HepG2 (cell line): ENCODE measurements around the gene FBXO48. TPM values are rescaled to one million over a fixed set of nuclear protein-coding genes. Genes with fewer than 3 reads are reported as not detected.

Experiments used
- ATAC-seq: fragments of 200-7000 bp; cut with Tn5 transposase; 3 replicates; pipeline ENCODE4 v1.9.1; 2020; ENCODE audit warnings: mild to moderate bottlenecking, moderate library complexity
- BruUV-seq: library from RNA; stranded (reverse); fragments of 400-500 nt; replicated peaks from 2 replicates; lab custom pipeline; 2021; lab: Mats Ljungman, UMichigan
- CTCF ChIA-PET: fragments of 300-600 bp; formaldehyde crosslinking; extraction: SDS; loops from one replicate; lab custom pipeline; 2021; ENCODE audit warnings: low total read pairs, inconsistent platforms, low intra/inter-chr PET ratio; lab: Yijun Ruan, JAX
- POLR2A ChIA-PET: fragments of 350-600 bp; sonication (Branson Sonifier 250); formaldehyde crosslinking; loops from one replicate; lab custom pipeline; 2020; ENCODE audit warnings: antibody characterized with exemption, inconsistent platforms; lab: Yijun Ruan, JAX
- DNase-seq: peaks from one replicate; pipeline ENCODE4 v3.0.0-alpha.2; 2015; ENCODE audit warnings: low spot score
- FAIRE-seq: peaks from 3 replicates; lab custom pipeline; 2011; peaks lifted over from hg19 to GRCh38; lab: Jason Lieb, UNC
- H2AFZ ChIP-seq: one replicate; pipeline ENCODE4 v1.6.1; 2011; ENCODE audit warnings: low read length, inconsistent platforms
- H3K27ac ChIP-seq: fragments of 300-600 bp; 3 replicates; pipeline ENCODE4 v1.8.0; 2011; ENCODE audit warnings: mixed run types, mild to moderate bottlenecking, mixed read lengths, low read length, inconsistent platforms; ENCODE audit not compliant: insufficient read depth; ENCODE audit errors: extremely low read length
- H3K27me3 ChIP-seq, 2 experiments: fragments of 200-600 bp in 1 of 2; 2 replicates in 1 of 2; 3 replicates in 1 of 2; pipeline versions ENCODE4 v1.6.0 to v1.8.0; 2011; ENCODE audit warnings: low read length in 2 of 2, mild to moderate bottlenecking in 2 of 2, moderate library complexity in 2 of 2, inconsistent platforms in 1 of 2; ENCODE audit not compliant: insufficient read depth in 2 of 2, control insufficient read depth in 1 of 2
- H3K36me3 ChIP-seq, 2 experiments: fragments of 200-600 bp in 1 of 2; replicated peaks in 1 of 2; 2 replicates in 1 of 2; 3 replicates in 1 of 2; pipeline versions ENCODE4 v1.5.1 to v1.8.0; 2011; ENCODE audit warnings: low read length in 2 of 2, inconsistent platforms in 1 of 2; ENCODE audit not compliant: insufficient read depth in 2 of 2, control insufficient read depth in 1 of 2
- H3K4me1 ChIP-seq: 2 replicates; pipeline ENCODE4 v1.5.1; 2012; ENCODE audit warnings: low read length, inconsistent platforms; ENCODE audit not compliant: insufficient read depth
- H3K4me2 ChIP-seq: 2 replicates; pipeline ENCODE4 v1.6.0; 2011; ENCODE audit warnings: low read depth, low read length, inconsistent platforms
- H3K4me3 ChIP-seq, 3 experiments: fragments of 200-600 bp in 1 of 3; sonication (generic), shearing (Covaris generic) in 1 of 3; replicated peaks in 1 of 3; 2 replicates each; pipeline ENCODE4 v1.5.1; 2011 to 2016; ENCODE audit warnings: low read length in 3 of 3, inconsistent platforms in 2 of 3, low read depth in 2 of 3, mild to moderate bottlenecking in 2 of 3, control low read depth in 1 of 3, mixed read lengths in 1 of 3; ENCODE audit not compliant: insufficient read depth in 1 of 3
- H3K79me2 ChIP-seq: one replicate; pipeline ENCODE4 v1.6.1; 2011; ENCODE audit warnings: low read length, inconsistent platforms; ENCODE audit not compliant: insufficient read depth
- H3K9ac ChIP-seq: 2 replicates; pipeline ENCODE4 v1.6.0; 2011; ENCODE audit warnings: mild to moderate bottlenecking, low read depth, low read length, inconsistent platforms; ENCODE audit not compliant: insufficient read depth
- H3K9me3 ChIP-seq: 2 replicates; pipeline ENCODE4 v1.5.1; 2012; ENCODE audit warnings: mild to moderate bottlenecking, low read length
- H4K20me1 ChIP-seq: 2 replicates; pipeline ENCODE4 v1.6.0; 2011; ENCODE audit warnings: inconsistent platforms, mild to moderate bottlenecking, low read length, moderate library complexity; ENCODE audit not compliant: insufficient read depth
- ARNTL ChIP-seq: sonication (generic); formaldehyde crosslinking; IDR thresholded peaks from 2 replicates; pipeline ENCODE4 v1.4.0; 2020; ENCODE audit warnings: mild to moderate bottlenecking, missing genetic modification reagents
- BATF2 ChIP-seq: sonication (generic); formaldehyde crosslinking; IDR thresholded peaks from 2 replicates; pipeline ENCODE4 v1.8.0; 2022; ENCODE audit warnings: mild to moderate bottlenecking, missing genetic modification reagents, moderate library complexity
- ETV6 ChIP-seq: sonication (generic); formaldehyde crosslinking; conservative IDR thresholded peaks from 2 replicates; pipeline ENCODE4 v1.4.0; 2020; ENCODE audit warnings: missing genetic modification reagents
- HDAC6 ChIP-seq: fragments of 200-600 bp; sonication (generic); IDR thresholded peaks from 2 replicates; pipeline ENCODE4 v1.7.0; 2017; ENCODE audit warnings: mild to moderate bottlenecking, antibody characterized with exemption, low read length, low read depth
- HHEX ChIP-seq: IDR thresholded peaks from 2 replicates; pipeline ENCODE4 v1.6.1; 2016; ENCODE audit warnings: control low read depth
- KAT7 ChIP-seq: IDR thresholded peaks from 2 replicates; pipeline ENCODE4 v1.6.1; 2018; ENCODE audit warnings: borderline replicate concordance, missing compliant biosample characterization
- NONO ChIP-seq, 2 experiments: fragments of 450-650 bp in 1 of 2; sonication (generic) in 1 of 2; formaldehyde crosslinking in 1 of 2; IDR thresholded peaks in 1 of 2; conservative IDR thresholded peaks in 1 of 2; 2 replicates each; pipeline versions ENCODE4 v1.6.1 to v1.8.0; 2017 to 2022; ENCODE audit warnings: mild to moderate bottlenecking in 1 of 2, missing genetic modification reagents in 1 of 2, moderate library complexity in 1 of 2
- NR1H2 ChIP-seq: sonication (generic); formaldehyde crosslinking; IDR thresholded peaks from 2 replicates; pipeline ENCODE4 v1.8.1; 2022; ENCODE audit warnings: low read depth, missing genetic modification reagents, borderline replicate concordance
- NR3C1 ChIP-seq: sonication (generic); formaldehyde crosslinking; IDR thresholded peaks from 2 replicates; pipeline ENCODE4 v1.4.0; 2020; ENCODE audit warnings: missing genetic modification reagents
- RAD51 ChIP-seq: fragments of 450-650 bp; IDR thresholded peaks from 2 replicates; pipeline ENCODE4 v1.6.1; 2016; ENCODE audit warnings: borderline replicate concordance
- RBFOX2 ChIP-seq: fragments of 200-400 bp; formaldehyde crosslinking; IDR thresholded peaks from 2 replicates; pipeline ENCODE4 v1.6.1; 2017; ENCODE audit warnings: low read depth, mild to moderate bottlenecking, low read length
- SNAPC5 ChIP-seq: sonication (generic); formaldehyde crosslinking; IDR thresholded peaks from 2 replicates; pipeline ENCODE4 v1.8.1; 2023; ENCODE audit warnings: mild to moderate bottlenecking, missing genetic modification reagents, borderline replicate concordance
- ZFAT ChIP-seq: sonication (generic); formaldehyde crosslinking; conservative IDR thresholded peaks from 2 replicates; pipeline ENCODE4 v1.8.1; 2023; ENCODE audit warnings: missing genetic modification reagents, inconsistent platforms
- ZNF414 ChIP-seq: sonication (generic); formaldehyde crosslinking; IDR thresholded peaks from 2 replicates; pipeline ENCODE4 v1.5.0; 2020; ENCODE audit warnings: missing genetic modification reagents
- ZNF550 ChIP-seq: sonication (generic); formaldehyde crosslinking; IDR thresholded peaks from 2 replicates; pipeline ENCODE4 v1.4.0; 2020; ENCODE audit warnings: mild to moderate bottlenecking, missing genetic modification reagents, borderline replicate concordance
- ZNF564 ChIP-seq: sonication (generic); formaldehyde crosslinking; IDR thresholded peaks from 2 replicates; pipeline ENCODE4 v1.8.1; 2023; ENCODE audit warnings: mild to moderate bottlenecking, missing genetic modification reagents
- ZNF576 ChIP-seq: sonication (generic); formaldehyde crosslinking; IDR thresholded peaks from 2 replicates; pipeline ENCODE4 v1.4.0; 2020; ENCODE audit warnings: mild to moderate bottlenecking, missing genetic modification reagents
- ZNF724P ChIP-seq: sonication (generic); formaldehyde crosslinking; IDR thresholded peaks from 2 replicates; pipeline ENCODE4 v1.8.0; 2022; ENCODE audit warnings: missing genetic modification reagents, borderline replicate concordance
- ZNF773 ChIP-seq: sonication (generic); formaldehyde crosslinking; IDR thresholded peaks from 2 replicates; pipeline ENCODE4 v1.4.0; 2020; ENCODE audit warnings: missing genetic modification reagents, borderline replicate concordance
- ZXDC ChIP-seq: sonication (generic); formaldehyde crosslinking; IDR thresholded peaks from 2 replicates; pipeline ENCODE4 v1.5.0; 2020; ENCODE audit warnings: mild to moderate bottlenecking, missing genetic modification reagents
- WGBS: methylation state at CpG from one replicate; pipeline ENCODE4 v1.1.6; 2017; ENCODE audit warnings: low lambda C conversion rate; 5-methylcytosine and 5-hydroxymethylcytosine counted together
- in situ Hi-C: cut with HindIII; loops from 2 replicates; pipeline ENCODE4 v1.10.0; 2017; ENCODE audit warnings: low pct_unique_long_range_greater_than_20kb; ENCODE audit not compliant: extremely low pct_ligation_motif_present
- intact Hi-C: fragments of 100-400 bp; cut with micrococcal nuclease; formaldehyde crosslinking; loops from one replicate; pipeline ENCODE4 v1.10.0; 2022; ENCODE audit not compliant: unreplicated experiment
- polyA plus RNA-seq, 8 experiments: library from polyadenylated mRNA; depleted of rRNA in 3 of 8; stranded (reverse) in 7 of 8; unstranded in 1 of 8; fragments of >200 nt; fragmentation: Illumina TruSeq in 4 of 8; extraction: Trizol in 4 of 8; gene quantifications; 2 replicates each; pipeline versions ENCODE4 v1.2.1 to v1.2.3, GENCODE V29; 2011 to 2016; ENCODE audit warnings: low read depth in 4 of 8, missing spikeins in 1 of 8, mixed read lengths in 1 of 8; ENCODE audit not compliant: insufficient read depth in 1 of 8
- total RNA-seq, 5 experiments: library from RNA; depleted of rRNA; stranded (reverse); fragments of >200 nt; fragmentation: Illumina TruSeq; extraction: Trizol; gene quantifications; 2 replicates each; pipeline ENCODE4 v1.2.3, GENCODE V29; 2016; ENCODE audit warnings: low read depth in 1 of 5

The FBXO48 gene
- total and polyA plus RNA-seq, 2 of the 13 experiments (the other 11 are each of a cell fraction or from before 2014, with no cell fraction given) = 0.42 to 1.1 TPM

- no peak for ATAC-seq
- DNase-seq = no peak
- H3K9ac ChIP-seq = no peak overlapping the region
- H3K27ac ChIP-seq = no peak overlapping the region
- ChIA-PET POLR2A (no interaction called here), CTCF (no interaction called here)
- H3K27me3 ChIP-seq = peaks cover 0 to 11% of the 10 kb centered on the region in 2 experiments; a peak in 1 of 5 replicates
- H3K4me3 ChIP-seq = no peak overlapping the region
- no peak overlapping the region for H2AFZ ChIP-seq
- H3K4me2 ChIP-seq = no peak overlapping the region
- no peaks in the 10 kb centered on the region for H3K36me3 ChIP-seq
- TF ChIP-seq ZNF724P (CRISPR knock-in tag) = no peak
- no peak for TF ChIP-seq HHEX (CRISPR knock-in tag)
- no peak for TF ChIP-seq RBFOX2
- TF ChIP-seq ZXDC = no peak
- no peak for TF ChIP-seq SNAPC5 (CRISPR knock-in tag)
- TF ChIP-seq KAT7 (CRISPR knock-in tag) = no peak
- no peak for TF ChIP-seq NR1H2 (CRISPR knock-in tag)
- no peak for TF ChIP-seq BATF2 (CRISPR knock-in tag)
- no peak for TF ChIP-seq ZNF550 (CRISPR knock-in tag)
- TF ChIP-seq ZNF773 (CRISPR knock-in tag) = no peak
- no peak for TF ChIP-seq ZFAT (CRISPR knock-in tag)
- no peak for TF ChIP-seq ETV6 (CRISPR knock-in tag)
- no peak for TF ChIP-seq NONO (IDR thresholded peaks at IDR 0.05)
- no peak for TF ChIP-seq NONO (CRISPR knock-in tag; conservative IDR thresholded peaks at IDR 0.05)
- TF ChIP-seq ZNF564 (CRISPR knock-in tag) = no peak
- no peak for TF ChIP-seq NR3C1 (CRISPR knock-in tag)
- no peak for TF ChIP-seq ARNTL (CRISPR knock-in tag)
- TF ChIP-seq HDAC6 = no peak
- no peak for TF ChIP-seq ZNF576 (CRISPR knock-in tag)
- TF ChIP-seq RAD51 = no peak
- TF ChIP-seq ZNF414 (CRISPR knock-in tag) = no peak
- FAIRE-seq = no peak
- intact Hi-C loops = no loop called here
- H3K4me1 ChIP-seq = no peaks in the 10 kb centered on the region
- BruUV-seq = no TSS peak
- H3K79me2 ChIP-seq = no peaks in the 10 kb centered on the region
- WGBS = 29% methylated on average over 2 of the region's 2 CpGs
- H4K20me1 ChIP-seq = no peaks in the 10 kb centered on the region
- no peaks in the 10 kb centered on the region for H3K9me3 ChIP-seq
- in situ Hi-C loops = no loop called here
These were observed 53.6 kb downstream of the FBXO48 start for GRCh38 chr2:68413466-68413865.
